Mesenchymal stem cell (in vitro differentiated cells and primary cell): ENCODE data around the gene HPCAL1. TPM values are rescaled to one million over a fixed set of nuclear protein-coding genes. Genes with fewer than 3 reads are reported as not detected.

Source experiments
- DNase-seq: peaks from one replicate; pipeline ENCODE4 v3.0.0-alpha.2; 2013
- H2AFZ ChIP-seq: one replicate; pipeline ENCODE4 v1.6.1; 2013; ENCODE audit warnings: low read depth, mild to moderate bottlenecking, control low read depth, inconsistent platforms, low read length, moderate library complexity
- H2AK5ac ChIP-seq: 2 replicates; pipeline ENCODE4 v1.6.1; 2013; ENCODE audit warnings: low read length, moderate library complexity, mild to moderate bottlenecking, inconsistent platforms; ENCODE audit not compliant: severe bottlenecking
- H2BK120ac ChIP-seq: one replicate; pipeline ENCODE4 v1.6.1; 2013; ENCODE audit warnings: low read depth, mild to moderate bottlenecking, inconsistent platforms, low read length, moderate library complexity
- H2BK12ac ChIP-seq, 2 experiments: one replicate each; pipeline ENCODE4 v1.6.1; 2013; ENCODE audit warnings: inconsistent platforms in 2 of 2, low read length in 2 of 2, mild to moderate bottlenecking in 2 of 2, moderate library complexity in 2 of 2, control low read depth in 1 of 2
- H2BK15ac ChIP-seq: one replicate; pipeline ENCODE4 v1.6.1; 2013; ENCODE audit warnings: mild to moderate bottlenecking, low read depth, inconsistent platforms; ENCODE audit not compliant: poor library complexity, severe bottlenecking
- H2BK5ac ChIP-seq: 2 replicates; pipeline ENCODE4 v1.6.1; 2013; ENCODE audit warnings: low read depth, mild to moderate bottlenecking, low read length, control low read depth, inconsistent platforms; ENCODE audit not compliant: poor library complexity, severe bottlenecking
- H3K14ac ChIP-seq, 2 experiments: one replicate each; pipeline ENCODE4 v1.6.1; 2013; ENCODE audit warnings: inconsistent platforms in 2 of 2, low read length in 2 of 2, control low read depth in 1 of 2, mild to moderate bottlenecking in 1 of 2, moderate library complexity in 1 of 2
- H3K18ac ChIP-seq, 2 experiments: one replicate each; pipeline ENCODE4 v1.6.1; 2013; ENCODE audit warnings: inconsistent platforms in 2 of 2, low read length in 2 of 2, control low read depth in 1 of 2, low read depth in 1 of 2, mild to moderate bottlenecking in 1 of 2
- H3K23ac ChIP-seq, 2 experiments: one replicate each; pipeline ENCODE4 v1.6.1; 2013; ENCODE audit warnings: inconsistent platforms in 2 of 2, low read length in 2 of 2, mild to moderate bottlenecking in 2 of 2, moderate library complexity in 2 of 2, control low read depth in 1 of 2
- H3K27ac ChIP-seq: 2 replicates; pipeline ENCODE4 v1.5.1; 2013; ENCODE audit warnings: mild to moderate bottlenecking, moderate library complexity, low read length, control low read depth, inconsistent platforms; ENCODE audit not compliant: poor library complexity, severe bottlenecking
- H3K27me3 ChIP-seq, 2 experiments: 2 replicates each; pipeline versions ENCODE4 v1.6.1 to v1.7.0; 2013; ENCODE audit warnings: low read length in 2 of 2, mild to moderate bottlenecking in 2 of 2, moderate library complexity in 2 of 2, control low read depth in 1 of 2, inconsistent platforms in 1 of 2; ENCODE audit not compliant: control insufficient read depth in 1 of 2, insufficient read depth in 1 of 2
- H3K36me3 ChIP-seq, 2 experiments: 2 replicates each; pipeline versions ENCODE4 v1.6.1 to v1.7.0; 2013; ENCODE audit warnings: low read length in 2 of 2, control low read depth in 1 of 2, inconsistent platforms in 1 of 2, low read depth in 1 of 2, mild to moderate bottlenecking in 1 of 2; ENCODE audit not compliant: insufficient read depth in 2 of 2, control insufficient read depth in 1 of 2
- H3K4ac ChIP-seq, 2 experiments: one replicate each; pipeline ENCODE4 v1.6.1; 2013; ENCODE audit warnings: inconsistent platforms in 2 of 2, low read length in 2 of 2, mild to moderate bottlenecking in 2 of 2, moderate library complexity in 2 of 2, control low read depth in 1 of 2, low read depth in 1 of 2
- H3K4me1 ChIP-seq: 2 replicates; pipeline ENCODE4 v1.6.1; 2013; ENCODE audit warnings: low read depth, low read length, control low read depth; ENCODE audit not compliant: control insufficient read depth, insufficient read depth
- H3K4me2 ChIP-seq: 2 replicates; pipeline ENCODE4 v1.6.1; 2013; ENCODE audit warnings: low read length, mild to moderate bottlenecking, inconsistent platforms; ENCODE audit not compliant: poor library complexity, severe bottlenecking
- H3K4me3 ChIP-seq, 2 experiments: 2 replicates each; pipeline versions ENCODE4 v1.5.1 to v1.7.0; 2013; ENCODE audit warnings: low read length in 2 of 2, mild to moderate bottlenecking in 2 of 2, control low read depth in 1 of 2, low read depth in 1 of 2; ENCODE audit not compliant: insufficient read depth in 1 of 2
- H3K79me1 ChIP-seq: replicated peaks from 2 replicates; pipeline ENCODE4 v1.6.1; 2013; ENCODE audit warnings: mild to moderate bottlenecking, control low read depth, low read length, inconsistent platforms; ENCODE audit not compliant: poor library complexity, severe bottlenecking
- H3K9ac ChIP-seq: 2 replicates; pipeline ENCODE4 v1.7.0; 2013; ENCODE audit warnings: mild to moderate bottlenecking, low read length, moderate library complexity
- H3K9me3 ChIP-seq: 2 replicates; pipeline ENCODE4 v1.7.0; 2013; ENCODE audit warnings: mild to moderate bottlenecking, low read length; ENCODE audit not compliant: control insufficient read depth
- H4K8ac ChIP-seq: one replicate; pipeline ENCODE4 v1.6.1; 2013; ENCODE audit warnings: inconsistent platforms, mild to moderate bottlenecking, low read length, moderate library complexity
- H4K91ac ChIP-seq: one replicate; pipeline ENCODE4 v1.6.1; 2013; ENCODE audit warnings: mild to moderate bottlenecking, low read length, inconsistent platforms
- WGBS: methylation state at CpG from one replicate; pipeline ENCODE4 v1.1.7; 2013; ENCODE audit warnings: mixed read lengths; 5-methylcytosine and 5-hydroxymethylcytosine counted together
- small RNA-seq: library from polyadenylated mRNA; stranded (forward); fragments of <200 nt; extraction: miRNeasy Mini kit (QIAGEN cat#:217004); gene quantifications from one replicate; pipeline ENCODE3, GENCODE V24; 2013; ENCODE audit warnings: low read depth

The HPCAL1 gene

DNA sequence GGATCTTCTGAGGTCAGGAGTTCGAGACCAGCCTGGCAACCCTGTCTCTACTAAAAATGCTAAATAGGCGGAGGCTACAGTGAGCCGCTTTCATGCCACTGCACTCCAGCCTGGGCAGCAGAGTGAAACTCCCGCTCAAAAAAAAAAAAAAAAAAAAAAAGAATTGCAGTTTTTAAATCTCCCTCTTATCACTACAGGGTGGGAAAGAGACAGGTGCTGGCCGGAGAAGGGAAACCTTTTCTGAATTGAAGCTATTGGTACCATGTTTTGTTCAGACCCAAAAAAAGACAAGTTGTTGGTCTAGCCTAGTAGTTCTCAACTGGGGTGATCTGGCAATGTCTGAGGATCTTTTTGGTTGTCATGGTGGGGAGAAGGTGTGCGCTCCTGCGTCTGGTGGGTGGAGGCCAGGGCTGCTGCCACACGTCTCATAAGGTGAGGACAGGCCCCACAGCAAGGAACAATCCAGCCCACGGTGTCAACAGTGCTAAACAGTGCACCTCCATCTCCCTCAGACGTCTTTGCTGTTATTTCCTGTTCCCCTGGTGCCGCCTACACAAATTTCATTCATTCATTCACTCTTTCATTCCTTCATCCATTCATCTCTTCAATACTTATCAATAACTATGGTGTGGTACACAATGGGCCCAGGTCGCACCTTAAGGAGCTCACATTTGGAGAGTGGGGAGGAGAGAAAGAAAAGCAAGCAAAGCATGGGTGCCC lies 174.2 kb downstream of the HPCAL1 start:
- H3K79me1 ChIP-seq: no peaks in the 10 kb centered on the region
- peaks cover 4% of the 10 kb centered on the region for H3K4me1 ChIP-seq
- H3K9me3 ChIP-seq: no peaks in the 10 kb centered on the region
- H3K27ac ChIP-seq: no peak overlapping the region
- H2BK15ac ChIP-seq: no peak overlapping the region
- H3K4me3 ChIP-seq: no peak overlapping the region
- H2AK5ac ChIP-seq: no peak overlapping the region
- no peak overlapping the region for H3K9ac ChIP-seq
- WGBS: 85% methylated on average over 11 of the region's 12 CpGs
- H3K23ac ChIP-seq: no peak overlapping the region
- H2AFZ ChIP-seq: no peak overlapping the region
- H3K18ac ChIP-seq: no peak overlapping the region
- no peak overlapping the region for H2BK12ac ChIP-seq
- no peaks in the 10 kb centered on the region for H3K36me3 ChIP-seq
- H3K27me3 ChIP-seq: peaks cover 0 to 44% of the 10 kb centered on the region in 2 experiments
- H3K14ac ChIP-seq: no peak overlapping the region
- no peak overlapping the region for H4K91ac ChIP-seq
- H3K4me2 ChIP-seq: no peak overlapping the region
- no peak overlapping the region for H2BK120ac ChIP-seq
- DNase-seq: no peak
- no peak overlapping the region for H4K8ac ChIP-seq
- no peak overlapping the region for H2BK5ac ChIP-seq
- H3K4ac ChIP-seq: no peak overlapping the region

Small RNAs within 50 kb of the gene (small RNA-seq; reads per million reads assigned to genes)
- gene RF00432 (not detected), gene RN7SL66P (not detected), gene SNORA80B (2.6 reads per million)
